ELF-1 (cell line): ENCODE measurements around the gene CTXN2.

Experiments used
- DNase-seq: peaks from one replicate; pipeline ENCODE4 v3.0.0-alpha.2; 2016; ENCODE audit warnings: low read depth, low spot score

Gene CTXN2

GRCh38 chr15:48221885-48222284 lies 30.4 kb downstream of the CTXN2 start:
- no peak for DNase-seq

GRCh38 chr15:48222627-48223026 lies 31.2 kb downstream of the CTXN2 start:
- DNase-seq = no peak

GRCh38 chr15:48225771-48226170 lies 34.3 kb downstream of the CTXN2 start:
- DNase-seq = no peak

- DNase-seq = no peak
These were observed 39.0 kb downstream of the CTXN2 start for GRCh38 chr15:48230498-48230897.

- DNase-seq = no peak
These were observed 41.8 kb downstream of the CTXN2 start for GRCh38 chr15:48233246-48233645.

GRCh38 chr15:48239334-48239733 lies 47.9 kb downstream of the CTXN2 start:
- no peak for DNase-seq

- DNase-seq = no peak
These were observed 50.5 kb downstream of the CTXN2 start for GRCh38 chr15:48242015-48242414.

- DNase-seq = no peak
These were observed 51.1 kb downstream of the CTXN2 start for GRCh38 chr15:48242535-48242934.

- no peak for DNase-seq
These were observed 53.5 kb downstream of the CTXN2 start for GRCh38 chr15:48244921-48245320.

- no peak for DNase-seq
These were observed 56.9 kb downstream of the CTXN2 start for GRCh38 chr15:48248414-48248813.

- DNase-seq = peak; percentile 22
These were observed 59.2 kb downstream of the CTXN2 start for GRCh38 chr15:48250640-48251076.

- DNase-seq = no peak
These were observed 61.7 kb downstream of the CTXN2 start for GRCh38 chr15:48253172-48253571.
